VCaP (cell line): ENCODE measurements around the gene MORN1.

ENCODE experiments used
- H3K27ac ChIP-seq: fragments of 450-650 bp; 2 replicates; pipeline ENCODE4 v1.5.1; 2017
- TF ChIP-seq, protein P1 (sequence below): fragments of 450-650 bp; conservative IDR thresholded peaks from 2 replicates; pipeline ENCODE4 v1.5.1; 2017; ENCODE audit warnings: mild to moderate bottlenecking, moderate library complexity

Gene MORN1

DNA sequence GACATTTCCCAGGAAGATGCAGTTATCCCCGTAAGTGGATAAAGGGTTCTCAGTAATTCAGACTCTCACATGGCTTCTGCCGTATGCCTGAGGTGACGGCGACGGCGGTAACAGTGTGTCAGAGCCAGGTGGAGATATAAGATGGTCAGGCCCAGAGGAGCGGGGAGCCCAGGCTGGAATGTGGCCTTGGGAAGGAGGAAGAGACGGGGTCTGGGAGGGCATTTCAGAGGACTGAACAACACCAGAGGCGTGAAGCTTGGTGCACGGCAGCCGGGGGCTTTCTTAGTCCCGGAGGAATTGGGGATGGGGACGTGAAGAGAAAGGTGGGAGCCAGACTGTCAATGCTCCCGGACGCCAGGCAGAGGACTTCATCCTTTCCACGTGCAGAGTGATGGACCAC, 1.3 kb upstream of the MORN1 start:
- H3K27ac ChIP-seq, result peak overlapping the region; percentile 93

DNA sequence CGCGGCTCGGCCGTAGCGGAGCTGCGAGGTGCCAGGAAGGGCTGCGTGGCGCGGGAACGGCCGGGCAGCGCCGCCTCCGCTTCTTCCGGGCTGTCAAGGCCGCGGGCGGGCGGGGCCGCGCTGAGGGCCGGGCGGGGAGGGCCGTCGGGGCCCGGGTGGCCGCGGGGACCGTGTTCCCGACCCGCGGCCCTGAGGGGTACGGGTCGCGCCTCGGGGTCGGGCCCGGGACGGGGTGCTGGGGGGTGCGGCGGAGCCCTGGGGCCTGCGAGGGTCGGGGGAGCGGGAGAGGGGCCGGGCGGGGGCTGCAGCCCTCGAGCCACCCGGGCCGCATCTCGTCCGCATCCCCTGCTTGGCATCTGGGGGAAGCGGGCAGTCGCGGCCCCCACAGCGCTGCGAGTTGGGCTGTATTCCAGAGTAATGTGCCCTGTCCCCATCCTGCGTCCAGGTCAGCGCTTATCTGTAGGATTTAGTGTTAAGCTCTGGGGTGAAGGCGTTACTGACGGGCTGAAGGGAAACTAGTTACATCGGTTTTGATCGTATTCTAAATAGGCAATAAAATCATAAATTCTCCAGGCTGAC, 666 bp upstream of the MORN1 start:
- peak overlapping the region; percentile 93 for H3K27ac ChIP-seq
- TF ChIP-seq, protein P1, sequence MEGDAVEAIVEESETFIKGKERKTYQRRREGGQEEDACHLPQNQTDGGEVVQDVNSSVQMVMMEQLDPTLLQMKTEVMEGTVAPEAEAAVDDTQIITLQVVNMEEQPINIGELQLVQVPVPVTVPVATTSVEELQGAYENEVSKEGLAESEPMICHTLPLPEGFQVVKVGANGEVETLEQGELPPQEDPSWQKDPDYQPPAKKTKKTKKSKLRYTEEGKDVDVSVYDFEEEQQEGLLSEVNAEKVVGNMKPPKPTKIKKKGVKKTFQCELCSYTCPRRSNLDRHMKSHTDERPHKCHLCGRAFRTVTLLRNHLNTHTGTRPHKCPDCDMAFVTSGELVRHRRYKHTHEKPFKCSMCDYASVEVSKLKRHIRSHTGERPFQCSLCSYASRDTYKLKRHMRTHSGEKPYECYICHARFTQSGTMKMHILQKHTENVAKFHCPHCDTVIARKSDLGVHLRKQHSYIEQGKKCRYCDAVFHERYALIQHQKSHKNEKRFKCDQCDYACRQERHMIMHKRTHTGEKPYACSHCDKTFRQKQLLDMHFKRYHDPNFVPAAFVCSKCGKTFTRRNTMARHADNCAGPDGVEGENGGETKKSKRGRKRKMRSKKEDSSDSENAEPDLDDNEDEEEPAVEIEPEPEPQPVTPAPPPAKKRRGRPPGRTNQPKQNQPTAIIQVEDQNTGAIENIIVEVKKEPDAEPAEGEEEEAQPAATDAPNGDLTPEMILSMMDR, result no peak

More for the DNA sequence above, 1.3 kb upstream of the MORN1 start:
- TF ChIP-seq, protein P1, result no peak

DNA sequence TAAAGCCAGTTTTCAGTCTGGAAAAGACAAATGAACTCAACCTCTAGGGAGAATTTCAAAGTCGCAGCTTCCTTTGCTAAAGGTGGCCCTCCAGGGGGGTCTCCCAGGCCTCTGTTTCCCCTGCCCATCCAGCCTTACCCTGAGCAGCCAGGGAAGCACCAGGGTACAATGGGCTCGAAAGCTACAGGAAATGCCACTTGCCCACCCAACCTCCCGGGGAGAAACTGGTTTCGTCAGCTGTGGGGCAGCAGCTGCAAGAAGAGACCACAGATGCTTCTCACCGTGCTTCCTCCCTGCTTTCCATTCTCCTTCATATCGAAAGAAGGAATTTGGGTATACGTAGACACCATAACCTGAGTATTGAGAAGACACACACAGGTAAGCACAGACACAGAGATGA, 1.7 kb downstream of the MORN1 start:
- H3K27ac ChIP-seq, result no peak overlapping the region
- TF ChIP-seq, protein P1, result no peak

DNA sequence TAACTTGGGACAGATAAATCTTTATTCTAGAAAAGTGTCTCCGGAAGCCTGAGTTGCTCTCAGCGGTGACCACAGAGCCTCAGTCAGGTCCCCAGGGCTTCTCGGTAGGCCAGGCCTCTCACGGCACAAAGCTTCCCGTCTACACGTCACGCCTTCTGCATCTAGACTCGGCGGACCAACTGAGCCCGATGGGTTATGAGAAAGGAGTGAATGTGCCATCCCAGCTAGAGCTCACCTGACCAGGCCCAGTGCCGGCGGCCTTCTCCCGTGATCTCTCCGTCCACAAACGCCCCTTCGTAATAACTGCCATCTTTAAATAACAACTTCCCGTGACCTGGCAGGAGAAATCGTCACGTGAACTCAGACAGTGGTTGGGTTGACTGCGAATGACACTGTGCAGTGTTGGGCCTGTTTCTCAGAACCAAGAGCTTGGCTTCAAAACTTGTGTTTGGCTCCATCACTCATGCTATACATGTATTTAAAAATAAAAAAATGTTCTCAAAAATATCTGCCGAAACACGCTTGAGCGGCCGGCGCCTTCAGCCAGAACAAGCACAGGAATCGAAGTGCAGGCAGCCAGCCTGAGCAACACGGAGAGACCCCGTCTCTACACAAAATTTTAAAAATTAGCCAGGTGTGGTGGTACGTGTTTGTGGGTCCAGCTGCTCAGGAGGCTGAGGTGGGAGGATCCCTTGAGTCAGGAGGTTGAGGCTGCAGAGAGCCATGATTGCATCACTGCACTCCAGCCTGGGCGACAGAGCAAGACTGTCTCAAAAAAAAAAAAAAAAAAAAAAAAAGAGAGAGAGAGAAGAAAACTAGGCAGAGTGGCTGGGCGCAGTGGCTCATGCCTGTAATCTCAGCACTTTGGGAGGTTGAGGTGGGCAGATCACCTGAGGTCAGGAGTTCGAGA, 3.1 kb downstream of the MORN1 start:
- TF ChIP-seq, protein P1, result no peak
- H3K27ac ChIP-seq, result no peak overlapping the region

DNA sequence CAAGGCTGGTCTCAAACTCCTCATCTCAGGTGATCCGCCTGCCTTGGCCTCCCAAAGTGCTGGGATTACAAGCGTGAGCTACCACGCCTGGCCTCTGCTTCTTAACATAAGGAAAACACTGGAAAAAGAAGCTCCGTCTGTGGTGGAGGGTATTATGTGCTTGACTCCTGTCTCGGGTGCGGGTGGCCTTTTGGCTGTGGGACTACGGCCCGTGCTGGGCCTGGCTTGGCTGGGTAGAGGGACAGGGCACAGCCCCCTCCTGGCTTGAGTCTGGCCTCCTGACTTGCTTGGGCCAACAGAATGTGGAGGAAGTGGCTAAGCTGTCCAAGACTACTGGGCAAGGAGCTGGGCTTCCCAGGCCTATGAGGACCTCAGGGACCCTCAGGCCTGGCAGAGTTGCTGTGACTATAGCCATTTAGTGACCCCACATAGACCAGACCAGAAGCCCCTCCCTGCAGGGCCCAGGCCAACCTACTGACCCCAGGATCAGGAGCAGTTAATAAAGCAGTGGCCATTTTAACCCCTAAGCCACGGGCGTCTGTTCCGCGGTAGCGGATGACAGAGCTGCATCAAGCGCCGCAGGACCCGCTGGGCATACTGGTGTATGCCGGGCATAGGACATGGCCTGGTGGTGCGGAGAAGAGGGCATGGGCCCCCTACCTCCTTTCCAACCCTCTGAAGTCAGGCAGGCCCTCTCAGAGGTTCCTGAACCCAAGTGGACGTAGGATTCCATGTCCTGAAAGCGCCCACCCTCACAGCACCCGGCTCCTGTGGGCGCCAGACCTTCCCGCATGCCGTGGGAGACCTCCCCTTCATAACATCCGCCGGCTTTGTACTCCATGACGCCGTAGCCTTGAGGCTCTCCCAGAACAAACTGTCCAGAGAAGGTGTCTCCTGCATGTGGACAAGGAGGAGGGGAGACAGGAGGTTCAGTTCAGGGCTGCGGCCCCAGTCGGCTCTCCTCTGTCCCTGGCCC, 4.4 kb downstream of the MORN1 start:
- TF ChIP-seq, protein P1, result no peak
- no peak overlapping the region for H3K27ac ChIP-seq

DNA sequence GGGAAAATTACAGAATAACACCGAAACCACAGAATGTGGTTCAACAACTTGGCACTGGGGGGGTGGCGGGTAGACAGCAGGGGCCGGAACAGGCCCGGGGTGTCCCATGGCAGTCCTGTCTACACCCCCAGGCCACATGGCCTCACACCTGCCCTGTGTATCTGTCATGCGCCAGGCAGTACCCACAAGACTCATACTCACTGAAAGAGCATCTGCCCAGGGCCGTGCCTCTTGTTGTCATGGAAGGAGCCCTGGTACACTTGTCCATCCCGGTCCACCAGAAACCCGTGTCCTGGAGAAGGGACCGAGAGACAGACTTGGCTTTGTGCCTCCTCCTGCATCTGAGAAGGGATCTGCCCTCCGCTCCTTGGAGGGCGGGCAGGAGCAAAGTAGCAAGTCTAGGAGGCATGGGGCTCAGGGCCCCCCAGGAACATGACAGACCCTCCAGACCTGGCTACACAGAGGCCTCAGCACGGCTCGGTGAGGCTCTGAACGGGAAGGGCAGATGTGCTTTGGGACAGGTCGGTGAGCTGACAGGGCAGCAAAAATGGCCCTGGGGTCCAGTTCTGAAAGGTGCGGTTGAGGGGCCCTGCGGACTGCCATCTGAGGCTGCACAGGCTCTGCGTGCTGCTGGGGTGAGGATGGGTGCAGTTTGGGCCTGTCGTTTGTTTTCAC, 5.6 kb downstream of the MORN1 start:
- H3K27ac ChIP-seq, result no peak overlapping the region
- TF ChIP-seq, protein P1, result no peak
